Psoas muscle (tissue), 8 donors: ENCODE results near the gene TRIM4. TPM values are rescaled to one million over a fixed set of nuclear protein-coding genes. Genes with fewer than 3 reads are reported as not detected.

Experiments
- ATAC-seq, 4 donors: fragments of 200-7000 bp; cut with Tn5 transposase; one replicate each; pipeline ENCODE4 v1.9.1; 2020; ENCODE audit warnings: moderate library complexity in 3 of 4, mild to moderate bottlenecking in 2 of 4
- DNase-seq, 2 donors: peaks; one replicate each; pipeline ENCODE4 v3.0.0-alpha.2; 2020
- H3K27ac ChIP-seq: fragments of 200-600 bp; one replicate; pipeline ENCODE4 v1.8.0; 2022
- H3K27me3 ChIP-seq, 3 donors: fragments of 200-600 bp in 1 of 3; one replicate each; pipeline versions ENCODE4 v1.6.1 to v1.8.0; 2013 to 2022; ENCODE audit warnings: low read length in 2 of 3, mild to moderate bottlenecking in 2 of 3, moderate library complexity in 1 of 3; ENCODE audit not compliant: insufficient read depth in 3 of 3
- H3K36me3 ChIP-seq, 2 donors: fragments of 200-600 bp in 1 of 2; one replicate each; pipeline versions ENCODE4 v1.6.1 to v1.8.0; 2013 to 2022; ENCODE audit warnings: low read depth in 1 of 2, mild to moderate bottlenecking in 1 of 2, moderate library complexity in 1 of 2; ENCODE audit not compliant: insufficient read depth in 1 of 2
- H3K4me1 ChIP-seq: fragments of 200-600 bp; one replicate; pipeline ENCODE4 v1.8.0; 2022
- H3K4me3 ChIP-seq: fragments of 200-600 bp; one replicate; pipeline ENCODE4 v1.8.0; 2022; ENCODE audit warnings: mild to moderate bottlenecking
- H3K9me3 ChIP-seq: fragments of 200-600 bp; one replicate; pipeline ENCODE4 v1.8.0; 2022
- WGBS, 3 donors: extraction: QIAGEN DNeasy Blood & Tissue Kit; methylation state at CpG; one replicate each; pipeline versions ENCODE4 v1.1.6 to v1.1.7; 2013; 5-methylcytosine and 5-hydroxymethylcytosine counted together
- intact Hi-C, 2 donors: fragments of 100-400 bp; cut with DNase I; formaldehyde crosslinking; loops; one replicate each; pipeline versions ENCODE4 v1.11.0 to v1.14.2; 2022
- polyA plus RNA-seq, 3 donors: library from polyadenylated mRNA; stranded (reverse); fragments of 200-250 nt; gene quantifications; one replicate each; pipeline ENCODE4 v1.2.3, GENCODE V29; 2013
- total RNA-seq, 4 donors: library from RNA; stranded (reverse); fragmentation: NEBNext Ultra II Directional in 2 of 4; extraction: Animal tissue kit (Norgen Biotek cat#: 25700) in 2 of 4; gene quantifications; one replicate each; pipeline versions ENCODE4 v1.2.1 to v1.2.4, GENCODE V29; 2021 to 2023
- TF ChIP-seq, protein P1 (sequence below): fragments of 200-600 bp; IDR thresholded peaks from one replicate; pipeline ENCODE4 v1.8.0; 2022; ENCODE audit warnings: antibody characterized with exemption
- donor health status: healthy with polysubstance abuse.
- donor health status: DM: no; HTN: no; CAD: no; lungs with moderate emphysema.
- donor health status: Bipolar disorder and iron deficiency.
- donor health status: healthy.
- donor health status: DM: yes; HTN: yes; CAD: no.
- donor health status: DM: no; HTN: no; CAD: no.
- donor health status: DM: no; HTN: no; CAD: no.
- donor health status: DM: yes; HTN: yes; CAD: no.

The TRIM4 gene
- total and polyA plus RNA-seq, 7 donors = 2.6 to 8.9 (median 4.5) TPM

GRCh38 chr7:99929730-99930053, 10.4 kb upstream of the TRIM4 start:
- ATAC-seq (no peak), DNase-seq (no peak)
- no peaks in the 10 kb centered on the region for H3K36me3 ChIP-seq
- no peak overlapping the region for H3K27ac ChIP-seq
- H3K27me3 ChIP-seq = peaks cover 0 to 45% (median 1%) of the 10 kb centered on the region in 3 donors
- H3K4me3 ChIP-seq = peak overlapping the region; percentile 40
- intact Hi-C loops = no loop called here
- no peaks in the 10 kb centered on the region for H3K9me3 ChIP-seq
- no peaks in the 10 kb centered on the region for H3K4me1 ChIP-seq
- 26 to 34% (median 29%) methylated on average over 2 of the region's 2 CpGs for WGBS, 3 donors
- TF ChIP-seq, protein P1, sequence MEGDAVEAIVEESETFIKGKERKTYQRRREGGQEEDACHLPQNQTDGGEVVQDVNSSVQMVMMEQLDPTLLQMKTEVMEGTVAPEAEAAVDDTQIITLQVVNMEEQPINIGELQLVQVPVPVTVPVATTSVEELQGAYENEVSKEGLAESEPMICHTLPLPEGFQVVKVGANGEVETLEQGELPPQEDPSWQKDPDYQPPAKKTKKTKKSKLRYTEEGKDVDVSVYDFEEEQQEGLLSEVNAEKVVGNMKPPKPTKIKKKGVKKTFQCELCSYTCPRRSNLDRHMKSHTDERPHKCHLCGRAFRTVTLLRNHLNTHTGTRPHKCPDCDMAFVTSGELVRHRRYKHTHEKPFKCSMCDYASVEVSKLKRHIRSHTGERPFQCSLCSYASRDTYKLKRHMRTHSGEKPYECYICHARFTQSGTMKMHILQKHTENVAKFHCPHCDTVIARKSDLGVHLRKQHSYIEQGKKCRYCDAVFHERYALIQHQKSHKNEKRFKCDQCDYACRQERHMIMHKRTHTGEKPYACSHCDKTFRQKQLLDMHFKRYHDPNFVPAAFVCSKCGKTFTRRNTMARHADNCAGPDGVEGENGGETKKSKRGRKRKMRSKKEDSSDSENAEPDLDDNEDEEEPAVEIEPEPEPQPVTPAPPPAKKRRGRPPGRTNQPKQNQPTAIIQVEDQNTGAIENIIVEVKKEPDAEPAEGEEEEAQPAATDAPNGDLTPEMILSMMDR = no peak

DNA sequence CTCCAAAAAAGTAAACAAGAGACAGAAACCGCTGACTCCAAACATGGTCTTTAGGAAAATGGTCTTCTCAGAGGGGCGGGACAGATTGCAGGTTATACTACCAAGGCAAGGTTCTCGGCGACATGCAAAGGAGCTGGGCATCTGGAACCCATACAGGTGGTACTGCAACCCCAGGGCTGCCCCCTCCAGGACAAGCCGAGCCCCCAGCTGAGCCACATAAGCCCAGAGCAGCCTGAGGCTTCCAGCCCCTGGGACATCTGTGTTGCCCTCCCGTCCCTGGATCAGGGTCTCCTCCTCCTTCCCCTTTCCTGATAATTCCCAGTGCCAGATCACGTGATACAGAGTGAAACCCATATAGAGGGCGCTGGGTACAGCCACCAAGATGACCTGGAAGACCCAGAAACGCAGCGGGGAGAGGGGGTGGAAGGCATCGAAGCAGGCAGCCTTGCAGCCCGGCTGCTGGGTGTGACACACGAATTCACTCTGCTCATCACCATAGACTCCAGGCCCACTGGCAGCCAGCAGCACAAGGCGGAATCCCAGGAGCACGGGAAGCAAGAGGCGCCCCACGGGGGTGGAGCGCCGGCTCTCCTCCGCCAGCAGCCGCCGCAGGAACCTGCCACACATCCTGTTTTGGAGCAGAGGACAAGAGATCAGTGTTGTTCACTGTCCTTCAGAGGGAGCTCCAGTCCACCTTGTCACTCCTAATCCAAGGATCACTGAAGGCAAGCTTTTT, 9.8 kb upstream of the TRIM4 start, which contains the start of gene GJC3:
Gene GJC3 (minus strand): TSS at position 627 of the 736 bp plus-strand sequence. CDS start 0 bp downstream, at position 627.
- H3K36me3 ChIP-seq = no peaks in the 10 kb centered on the region
- peaks cover 0 to 45% (median 1%) of the 10 kb centered on the region in 3 donors for H3K27me3 ChIP-seq
- peak within 1 kb of the TSS; percentile 12 for H3K27ac ChIP-seq
- DNase-seq = peak; percentile 46 to 73
- 15 to 17% (median 17%) methylated on average over 22 of the region's 22 CpGs for WGBS, 3 donors
- peak; percentile 36 to 71 (median 50) for ATAC-seq
- no peaks in the 10 kb centered on the region for H3K4me1 ChIP-seq
- TF ChIP-seq, protein P1 = peak; percentile 31
- peak within 1 kb of the TSS; percentile 40 for H3K4me3 ChIP-seq
- intact Hi-C loops = no loop called here
- no peaks in the 10 kb centered on the region for H3K9me3 ChIP-seq

DNA sequence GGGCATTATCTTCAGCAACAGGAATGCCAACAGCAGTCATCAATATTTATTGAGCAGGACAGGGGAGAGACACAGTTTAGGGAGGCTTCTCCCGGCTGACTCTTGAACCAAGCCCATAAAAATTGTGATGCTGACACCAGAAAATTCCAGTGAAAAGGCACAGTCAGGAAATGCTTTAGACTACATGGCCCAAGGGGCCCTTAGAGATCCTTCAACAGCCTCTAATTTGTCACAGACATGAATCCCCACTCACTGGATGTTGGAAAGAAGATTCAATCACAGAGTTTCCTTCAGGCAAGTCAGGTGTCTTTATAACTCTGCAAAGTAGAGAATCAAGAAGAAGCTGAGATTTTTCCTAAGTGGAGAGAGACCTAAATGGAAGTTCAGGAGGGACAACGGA, 8.9 kb upstream of the TRIM4 start:
- H3K4me3 ChIP-seq = no peak overlapping the region
- H3K27ac ChIP-seq = no peak overlapping the region
- intact Hi-C loops = no loop called here
- H3K4me1 ChIP-seq = no peaks in the 10 kb centered on the region
- H3K9me3 ChIP-seq = no peaks in the 10 kb centered on the region
- TF ChIP-seq, protein P1 = no peak
- H3K36me3 ChIP-seq = no peaks in the 10 kb centered on the region
- WGBS, 3 donors = 43 to 64% (median 55%) methylated on average over 2 of the region's 2 CpGs
- DNase-seq (no peak), ATAC-seq (no peak)
- peaks cover 0 to 39% (median 1%) of the 10 kb centered on the region in 3 donors for H3K27me3 ChIP-seq

GRCh38 chr7:99927536-99927935, 8.2 kb upstream of the TRIM4 start:
- no peak for ATAC-seq

More at GRCh38 chr7:99927536-99927935, 8.2 kb upstream of the TRIM4 start:
- WGBS, 3 donors = 57 to 70% (median 66%) methylated on average over 5 of the region's 5 CpGs
- no peaks in the 10 kb centered on the region for H3K36me3 ChIP-seq
- no peaks in the 10 kb centered on the region for H3K4me1 ChIP-seq
- H3K9me3 ChIP-seq = no peaks in the 10 kb centered on the region
- intact Hi-C loops = no loop called here
- peaks cover 0 to 33% (median 1%) of the 10 kb centered on the region in 3 donors for H3K27me3 ChIP-seq
- H3K4me3 ChIP-seq = no peak overlapping the region
- no peak for DNase-seq
- TF ChIP-seq, protein P1 = no peak
- no peak overlapping the region for H3K27ac ChIP-seq
